DOHH2 (cell line): ENCODE data around the gene DENND11.

Experiments
- H3F3A ChIP-seq: fragments of 200-600 bp; sonication (generic), shearing (Covaris generic); 2 replicates; pipeline ENCODE4 v1.6.0; 2016; ENCODE audit warnings: antibody characterized with exemption, mild to moderate bottlenecking; ENCODE audit not compliant: control insufficient read depth, insufficient read depth
- H3K27ac ChIP-seq: fragments of 200-600 bp; sonication (generic); 2 replicates; pipeline ENCODE4 v1.5.1; 2014; ENCODE audit warnings: low read depth, mild to moderate bottlenecking, low read length, moderate library complexity
- H3K27me3 ChIP-seq: fragments of 200-600 bp; sonication (generic); 2 replicates; pipeline ENCODE4 v1.6.1; 2014; ENCODE audit warnings: mild to moderate bottlenecking, low read length, mixed read lengths; ENCODE audit not compliant: control insufficient read depth
- H3K36me3 ChIP-seq: fragments of 200-600 bp; sonication (generic); 2 replicates; pipeline ENCODE4 v1.6.1; 2014; ENCODE audit warnings: mild to moderate bottlenecking, low read length, moderate library complexity, mixed read lengths; ENCODE audit not compliant: control insufficient read depth
- H3K4me1 ChIP-seq: fragments of 200-600 bp; sonication (generic); 2 replicates; pipeline ENCODE4 v1.6.1; 2014; ENCODE audit warnings: mild to moderate bottlenecking, low read length, mixed read lengths; ENCODE audit not compliant: control insufficient read depth
- H3K4me2 ChIP-seq: fragments of 200-600 bp; sonication (generic); 2 replicates; pipeline ENCODE4 v1.6.0; 2014; ENCODE audit warnings: mild to moderate bottlenecking, low read length, moderate library complexity
- H3K4me3 ChIP-seq: fragments of 200-600 bp; sonication (generic); 2 replicates; pipeline ENCODE4 v1.5.1; 2014; ENCODE audit warnings: mild to moderate bottlenecking, low read length, mixed read lengths
- H3K79me2 ChIP-seq: fragments of 200-600 bp; sonication (generic); 2 replicates; pipeline ENCODE4 v1.6.1; 2014; ENCODE audit warnings: mild to moderate bottlenecking, low read length, mixed read lengths; ENCODE audit not compliant: control insufficient read depth
- H3K9me2 ChIP-seq: fragments of 200-600 bp; sonication (generic); replicated peaks from 2 replicates; pipeline ENCODE4 v1.6.1; 2014; ENCODE audit warnings: mild to moderate bottlenecking, low read length, mixed read lengths; ENCODE audit not compliant: control insufficient read depth
- H3K9me3 ChIP-seq: fragments of 200-600 bp; sonication (generic); 2 replicates; pipeline ENCODE4 v1.6.1; 2014; ENCODE audit warnings: antibody characterized with exemption, low read length, mixed read lengths; ENCODE audit not compliant: control insufficient read depth, insufficient read depth
- H4K20me1 ChIP-seq: fragments of 200-600 bp; sonication (generic); 2 replicates; pipeline ENCODE4 v1.6.0; 2014; ENCODE audit warnings: low read depth, mild to moderate bottlenecking, antibody characterized with exemption, low read length, moderate library complexity; ENCODE audit not compliant: control insufficient read depth, insufficient read depth
- EZH2phosphoT487 ChIP-seq: fragments of 200-600 bp; sonication (generic); IDR thresholded peaks from 2 replicates; pipeline ENCODE4 v1.6.1; 2017; ENCODE audit warnings: borderline replicate concordance, mild to moderate bottlenecking, antibody characterized with exemption, low read length, moderate library complexity, mixed read lengths
- TF ChIP-seq, protein P1 (sequence below): fragments of 200-600 bp; sonication (generic); IDR thresholded peaks from one replicate; pipeline ENCODE4 v1.5.1; 2014; ENCODE audit warnings: antibody characterized with exemption, mild to moderate bottlenecking, low read depth, low read length; ENCODE audit not compliant: poor library complexity, severe bottlenecking

The DENND11 gene

DNA sequence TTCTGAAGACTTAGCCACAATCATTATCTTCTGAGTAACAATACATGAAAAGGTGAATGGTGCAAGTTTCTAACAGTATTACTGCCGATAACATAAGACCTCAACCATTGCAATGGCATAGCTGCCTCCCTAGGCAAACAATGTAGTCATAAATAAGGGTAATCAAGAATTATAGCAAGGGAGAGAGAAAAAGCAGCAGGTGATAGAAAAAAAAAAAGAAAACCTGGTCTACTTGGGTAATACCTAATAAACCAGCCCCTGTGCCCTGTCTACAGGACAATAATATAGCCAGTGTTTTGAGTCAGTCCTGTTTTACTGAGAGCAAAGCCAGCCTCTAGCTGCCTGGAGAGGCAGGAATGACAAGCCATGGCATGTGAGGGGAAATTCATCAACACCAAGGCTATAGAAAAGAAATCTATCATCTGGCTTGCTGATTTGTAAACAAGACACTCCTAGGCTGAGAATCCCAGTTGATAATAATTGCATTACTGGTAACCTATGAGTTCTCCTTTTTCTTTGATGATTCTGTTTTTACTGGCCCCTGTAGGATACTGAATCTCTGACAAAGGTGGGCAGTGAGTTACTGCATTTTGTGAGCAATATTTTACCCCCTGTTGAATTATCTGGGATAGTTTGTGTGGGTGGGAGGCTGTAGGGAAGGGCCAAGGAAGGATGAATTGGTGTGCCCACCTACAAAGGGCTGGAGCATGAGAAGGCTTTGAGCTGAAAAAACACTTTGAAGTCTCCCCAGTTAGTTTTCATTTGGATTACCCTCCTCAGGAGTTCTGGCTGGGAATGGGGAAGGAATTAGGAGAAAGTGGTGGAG is 4.5 kb upstream of the DENND11 start:
- Histone ChIP-seq H3K9me3 (no peaks in the 10 kb centered on the region), H3K36me3 (no peaks in the 10 kb centered on the region), H3K27me3 (peaks cover 40% of the 10 kb centered on the region), H4K20me1 (no peaks in the 10 kb centered on the region), H3K4me1 (peaks cover 6% of the 10 kb centered on the region), H3K4me2 (no peak overlapping the region), H3K9me2 (no peaks in the 10 kb centered on the region), H3K27ac (no peak overlapping the region), H3K79me2 (no peaks in the 10 kb centered on the region), H3K4me3 (no peak overlapping the region), H3F3A (peaks cover 4% of the 10 kb centered on the region; the same call in 1 of the 2 replicates)
- no peak for TF ChIP-seq EZH2phosphoT487
- TF ChIP-seq, protein P1, sequence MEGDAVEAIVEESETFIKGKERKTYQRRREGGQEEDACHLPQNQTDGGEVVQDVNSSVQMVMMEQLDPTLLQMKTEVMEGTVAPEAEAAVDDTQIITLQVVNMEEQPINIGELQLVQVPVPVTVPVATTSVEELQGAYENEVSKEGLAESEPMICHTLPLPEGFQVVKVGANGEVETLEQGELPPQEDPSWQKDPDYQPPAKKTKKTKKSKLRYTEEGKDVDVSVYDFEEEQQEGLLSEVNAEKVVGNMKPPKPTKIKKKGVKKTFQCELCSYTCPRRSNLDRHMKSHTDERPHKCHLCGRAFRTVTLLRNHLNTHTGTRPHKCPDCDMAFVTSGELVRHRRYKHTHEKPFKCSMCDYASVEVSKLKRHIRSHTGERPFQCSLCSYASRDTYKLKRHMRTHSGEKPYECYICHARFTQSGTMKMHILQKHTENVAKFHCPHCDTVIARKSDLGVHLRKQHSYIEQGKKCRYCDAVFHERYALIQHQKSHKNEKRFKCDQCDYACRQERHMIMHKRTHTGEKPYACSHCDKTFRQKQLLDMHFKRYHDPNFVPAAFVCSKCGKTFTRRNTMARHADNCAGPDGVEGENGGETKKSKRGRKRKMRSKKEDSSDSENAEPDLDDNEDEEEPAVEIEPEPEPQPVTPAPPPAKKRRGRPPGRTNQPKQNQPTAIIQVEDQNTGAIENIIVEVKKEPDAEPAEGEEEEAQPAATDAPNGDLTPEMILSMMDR = no peak

DNA sequence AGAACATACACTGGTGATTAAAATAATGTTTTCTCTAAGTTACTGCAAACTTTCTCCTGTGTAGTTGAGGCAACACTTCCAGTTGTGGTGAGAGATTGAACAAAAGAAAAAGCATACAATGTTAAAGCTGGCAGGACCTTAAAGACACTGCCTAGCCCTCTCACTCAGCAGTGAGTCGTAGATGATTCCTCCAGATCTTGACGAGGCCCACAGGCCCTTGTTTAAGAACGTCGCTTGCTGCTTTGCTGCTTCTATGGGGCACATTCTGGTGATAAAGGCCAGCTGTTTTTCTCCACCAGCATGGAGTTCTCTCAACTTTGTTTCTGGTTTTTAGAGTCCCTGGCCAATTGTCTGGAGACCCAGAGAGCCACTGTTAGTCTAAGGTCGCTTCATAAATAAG is 2.8 kb upstream of the DENND11 start:
- peaks cover 19% of the 10 kb centered on the region for H3K4me1 ChIP-seq
- no peaks in the 10 kb centered on the region for H3K79me2 ChIP-seq
- peaks cover 4% of the 10 kb centered on the region; the same call in 1 of the 2 replicates for H3F3A ChIP-seq
- peaks cover 54% of the 10 kb centered on the region for H3K27me3 ChIP-seq
- no peak for TF ChIP-seq EZH2phosphoT487
- TF ChIP-seq, protein P1 = no peak
- H3K9me3 ChIP-seq = no peaks in the 10 kb centered on the region
- H3K9me2 ChIP-seq = no peaks in the 10 kb centered on the region
- H3K4me2 ChIP-seq = no peak overlapping the region
- H3K4me3 ChIP-seq = no peak overlapping the region
- no peak overlapping the region for H3K27ac ChIP-seq
- H3K36me3 ChIP-seq = no peaks in the 10 kb centered on the region
- H4K20me1 ChIP-seq = no peaks in the 10 kb centered on the region

DNA sequence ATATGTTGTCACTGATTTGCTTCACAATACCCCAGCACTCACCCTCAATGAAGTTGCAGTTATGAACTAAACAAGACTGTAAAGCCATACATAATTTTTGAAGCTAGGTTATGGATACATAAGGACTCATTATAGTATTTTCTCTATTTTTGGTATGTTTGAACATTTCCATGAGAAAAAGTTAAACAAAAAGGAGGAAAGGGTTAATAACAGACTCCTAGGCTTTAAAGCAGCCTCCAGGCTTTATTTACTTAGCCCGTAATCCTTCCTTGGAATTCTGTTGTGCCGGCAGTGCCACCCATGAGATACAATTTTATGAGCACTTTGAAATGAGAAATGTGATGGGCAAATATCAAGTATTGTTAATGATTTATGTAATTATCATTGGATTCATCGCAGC is 2.1 kb upstream of the DENND11 start:
- Histone ChIP-seq H3K4me2 (no peak overlapping the region), H3K79me2 (no peaks in the 10 kb centered on the region), H3K4me3 (no peak overlapping the region), H3K9me3 (no peaks in the 10 kb centered on the region), H3K36me3 (no peaks in the 10 kb centered on the region), H3K27me3 (peaks cover 55% of the 10 kb centered on the region), H3K27ac (no peak overlapping the region), H3K9me2 (no peaks in the 10 kb centered on the region), H3K4me1 (peaks cover 25% of the 10 kb centered on the region), H4K20me1 (no peaks in the 10 kb centered on the region), H3F3A (peaks cover 4% of the 10 kb centered on the region; the same call in 1 of the 2 replicates)
- TF ChIP-seq, protein P1 = no peak
- TF ChIP-seq EZH2phosphoT487 = no peak
